HEK293 (cell line): ENCODE results near the gene TPRN.

Source experiments
- ZNF121 ChIP-seq: fragments of 450-650 bp; formaldehyde crosslinking; IDR thresholded peaks from 2 replicates; pipeline ENCODE4 v1.5.1; 2016; ENCODE audit warnings: missing biosample characterization, missing genetic modification characterization
- ZNF274 ChIP-seq, 2 experiments: fragments of 200-500 bp in 1 of 2; fragments of 450-650 bp in 1 of 2; sonication (Bioruptor generic) in 1 of 2; formaldehyde crosslinking in 1 of 2; IDR thresholded peaks; 2 replicates each; pipeline versions ENCODE4 v1.5.1 to v1.6.1; 2014 to 2016; ENCODE audit warnings: borderline replicate concordance in 1 of 2, inconsistent platforms in 1 of 2, low read length in 1 of 2, missing biosample characterization in 1 of 2, missing genetic modification characterization in 1 of 2
- ZNF423 ChIP-seq: fragments of 450-650 bp; formaldehyde crosslinking; IDR thresholded peaks from 2 replicates; pipeline ENCODE4 v1.5.1; 2016; ENCODE audit warnings: missing biosample characterization, missing genetic modification characterization
- ZNF623 ChIP-seq: fragments of 450-650 bp; formaldehyde crosslinking; IDR thresholded peaks from 2 replicates; pipeline ENCODE4 v1.5.1; 2016; ENCODE audit warnings: missing biosample characterization, missing genetic modification characterization
- ZNF677 ChIP-seq: fragments of 450-650 bp; IDR thresholded peaks from 2 replicates; pipeline ENCODE4 v1.5.0; 2018; ENCODE audit warnings: missing biosample characterization, mild to moderate bottlenecking, missing genetic modification characterization, moderate library complexity
- TF ChIP-seq, protein P1 (sequence below): fragments of 450-650 bp; formaldehyde crosslinking; IDR thresholded peaks from 2 replicates; pipeline ENCODE4 v1.5.1; 2016; ENCODE audit warnings: missing biosample characterization, missing genetic modification characterization, low read depth
- TF ChIP-seq, protein P2 (sequence below): fragments of 450-650 bp; formaldehyde crosslinking; IDR thresholded peaks from 2 replicates; pipeline ENCODE4 v1.5.1; 2016; ENCODE audit warnings: missing biosample characterization, missing genetic modification characterization
- TF ChIP-seq, protein P3 (sequence below): fragments of 450-650 bp; formaldehyde crosslinking; IDR thresholded peaks from 2 replicates; pipeline ENCODE4 v1.5.1; 2016; ENCODE audit warnings: missing biosample characterization, missing genetic modification characterization

GRCh38 chr9:137172901-137173795 is 27.4 kb downstream of the TPRN start:
- TF ChIP-seq ZNF121 (tag by site-specific recombination) (no peak), ZNF274 (IDR thresholded peaks at IDR 0.05; ENCODE audit: low read length) (no peak), ZNF274 (tag by site-specific recombination; IDR thresholded peaks at IDR 0.05; ENCODE audit: borderline replicate concordance) (no peak), ZNF623 (no peak), ZNF677 (tag by site-specific recombination) (no peak), ZNF423 (no peak)
- TF ChIP-seq, protein P1, sequence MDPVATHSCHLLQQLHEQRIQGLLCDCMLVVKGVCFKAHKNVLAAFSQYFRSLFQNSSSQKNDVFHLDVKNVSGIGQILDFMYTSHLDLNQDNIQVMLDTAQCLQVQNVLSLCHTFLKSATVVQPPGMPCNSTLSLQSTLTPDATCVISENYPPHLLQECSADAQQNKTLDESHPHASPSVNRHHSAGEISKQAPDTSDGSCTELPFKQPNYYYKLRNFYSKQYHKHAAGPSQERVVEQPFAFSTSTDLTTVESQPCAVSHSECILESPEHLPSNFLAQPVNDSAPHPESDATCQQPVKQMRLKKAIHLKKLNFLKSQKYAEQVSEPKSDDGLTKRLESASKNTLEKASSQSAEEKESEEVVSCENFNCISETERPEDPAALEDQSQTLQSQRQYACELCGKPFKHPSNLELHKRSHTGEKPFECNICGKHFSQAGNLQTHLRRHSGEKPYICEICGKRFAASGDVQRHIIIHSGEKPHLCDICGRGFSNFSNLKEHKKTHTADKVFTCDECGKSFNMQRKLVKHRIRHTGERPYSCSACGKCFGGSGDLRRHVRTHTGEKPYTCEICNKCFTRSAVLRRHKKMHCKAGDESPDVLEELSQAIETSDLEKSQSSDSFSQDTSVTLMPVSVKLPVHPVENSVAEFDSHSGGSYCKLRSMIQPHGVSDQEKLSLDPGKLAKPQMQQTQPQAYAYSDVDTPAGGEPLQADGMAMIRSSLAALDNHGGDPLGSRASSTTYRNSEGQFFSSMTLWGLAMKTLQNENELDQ = no peak
- TF ChIP-seq, protein P2, sequence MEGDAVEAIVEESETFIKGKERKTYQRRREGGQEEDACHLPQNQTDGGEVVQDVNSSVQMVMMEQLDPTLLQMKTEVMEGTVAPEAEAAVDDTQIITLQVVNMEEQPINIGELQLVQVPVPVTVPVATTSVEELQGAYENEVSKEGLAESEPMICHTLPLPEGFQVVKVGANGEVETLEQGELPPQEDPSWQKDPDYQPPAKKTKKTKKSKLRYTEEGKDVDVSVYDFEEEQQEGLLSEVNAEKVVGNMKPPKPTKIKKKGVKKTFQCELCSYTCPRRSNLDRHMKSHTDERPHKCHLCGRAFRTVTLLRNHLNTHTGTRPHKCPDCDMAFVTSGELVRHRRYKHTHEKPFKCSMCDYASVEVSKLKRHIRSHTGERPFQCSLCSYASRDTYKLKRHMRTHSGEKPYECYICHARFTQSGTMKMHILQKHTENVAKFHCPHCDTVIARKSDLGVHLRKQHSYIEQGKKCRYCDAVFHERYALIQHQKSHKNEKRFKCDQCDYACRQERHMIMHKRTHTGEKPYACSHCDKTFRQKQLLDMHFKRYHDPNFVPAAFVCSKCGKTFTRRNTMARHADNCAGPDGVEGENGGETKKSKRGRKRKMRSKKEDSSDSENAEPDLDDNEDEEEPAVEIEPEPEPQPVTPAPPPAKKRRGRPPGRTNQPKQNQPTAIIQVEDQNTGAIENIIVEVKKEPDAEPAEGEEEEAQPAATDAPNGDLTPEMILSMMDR = no peak
- TF ChIP-seq, protein P3, sequence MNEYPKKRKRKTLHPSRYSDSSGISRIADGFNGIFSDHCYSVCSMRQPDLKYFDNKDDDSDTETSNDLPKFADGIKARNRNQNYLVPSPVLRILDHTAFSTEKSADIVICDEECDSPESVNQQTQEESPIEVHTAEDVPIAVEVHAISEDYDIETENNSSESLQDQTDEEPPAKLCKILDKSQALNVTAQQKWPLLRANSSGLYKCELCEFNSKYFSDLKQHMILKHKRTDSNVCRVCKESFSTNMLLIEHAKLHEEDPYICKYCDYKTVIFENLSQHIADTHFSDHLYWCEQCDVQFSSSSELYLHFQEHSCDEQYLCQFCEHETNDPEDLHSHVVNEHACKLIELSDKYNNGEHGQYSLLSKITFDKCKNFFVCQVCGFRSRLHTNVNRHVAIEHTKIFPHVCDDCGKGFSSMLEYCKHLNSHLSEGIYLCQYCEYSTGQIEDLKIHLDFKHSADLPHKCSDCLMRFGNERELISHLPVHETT (tag by site-specific recombination) = no peak
